Testis (tissue), 2 donors: ENCODE measurements around the gene NDOR1.

Experiments
- POLR2A ChIP-seq: fragments of 450-650 bp; IDR thresholded peaks from one replicate; pipeline ENCODE4 v1.6.1; 2017; ENCODE audit warnings: antibody characterized with exemption, mild to moderate bottlenecking, moderate library complexity
- TF ChIP-seq, protein P1 (sequence below), 3 experiments: fragments of 450-650 bp in 2 of 3; fragments of 200-600 bp in 1 of 3; sonication (generic) in 1 of 3; IDR thresholded peaks; one replicate each; pipeline ENCODE4 v1.5.1; 2016 to 2019; ENCODE audit warnings: antibody characterized with exemption in 3 of 3, mild to moderate bottlenecking in 2 of 3, moderate library complexity in 1 of 3

DNA sequence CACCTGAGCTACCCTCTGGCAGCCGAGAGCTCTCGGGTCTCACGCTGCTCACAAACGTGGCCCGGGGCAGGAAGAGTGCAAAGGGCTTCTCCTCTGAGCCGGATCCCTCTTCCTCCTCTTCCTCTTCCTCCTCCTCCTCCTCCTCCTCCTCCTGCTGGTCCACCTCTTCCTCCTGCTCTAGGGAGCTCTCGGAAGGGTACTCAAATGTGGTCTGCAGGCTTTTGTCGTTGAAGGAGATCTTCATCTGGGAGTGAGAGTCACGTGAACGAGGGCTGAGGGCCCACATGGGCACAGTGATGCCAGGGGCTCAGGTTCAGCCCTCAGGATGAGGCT lies 13.1 kb upstream of the NDOR1 start:
- TF ChIP-seq, protein P1, sequence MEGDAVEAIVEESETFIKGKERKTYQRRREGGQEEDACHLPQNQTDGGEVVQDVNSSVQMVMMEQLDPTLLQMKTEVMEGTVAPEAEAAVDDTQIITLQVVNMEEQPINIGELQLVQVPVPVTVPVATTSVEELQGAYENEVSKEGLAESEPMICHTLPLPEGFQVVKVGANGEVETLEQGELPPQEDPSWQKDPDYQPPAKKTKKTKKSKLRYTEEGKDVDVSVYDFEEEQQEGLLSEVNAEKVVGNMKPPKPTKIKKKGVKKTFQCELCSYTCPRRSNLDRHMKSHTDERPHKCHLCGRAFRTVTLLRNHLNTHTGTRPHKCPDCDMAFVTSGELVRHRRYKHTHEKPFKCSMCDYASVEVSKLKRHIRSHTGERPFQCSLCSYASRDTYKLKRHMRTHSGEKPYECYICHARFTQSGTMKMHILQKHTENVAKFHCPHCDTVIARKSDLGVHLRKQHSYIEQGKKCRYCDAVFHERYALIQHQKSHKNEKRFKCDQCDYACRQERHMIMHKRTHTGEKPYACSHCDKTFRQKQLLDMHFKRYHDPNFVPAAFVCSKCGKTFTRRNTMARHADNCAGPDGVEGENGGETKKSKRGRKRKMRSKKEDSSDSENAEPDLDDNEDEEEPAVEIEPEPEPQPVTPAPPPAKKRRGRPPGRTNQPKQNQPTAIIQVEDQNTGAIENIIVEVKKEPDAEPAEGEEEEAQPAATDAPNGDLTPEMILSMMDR (IDR thresholded peaks at IDR 0.05): no peak
- TF ChIP-seq POLR2A: no peak
